GM12864 (cell line): ENCODE data around the gene AMMECR1.

Source experiments
- DNase-seq: peaks from one replicate; pipeline ENCODE4 v3.0.0-alpha.2; 2011; ENCODE audit warnings: low read depth
- H3K4me3 ChIP-seq: 2 replicates; pipeline ENCODE4 v1.5.1; 2011; ENCODE audit warnings: mild to moderate bottlenecking, low read depth, low read length, control low read depth
- CTCF ChIP-seq: IDR thresholded peaks from 2 replicates; pipeline ENCODE4 v1.5.1; 2011; ENCODE audit warnings: low read depth, mild to moderate bottlenecking, moderate library complexity, low read length, control low read depth, inconsistent platforms; ENCODE audit errors: missing control alignments

AMMECR1 gene

GRCh38 chrX:110182865-110183264, 135.0 kb downstream of the AMMECR1 start:
- DNase-seq: no peak
- TF ChIP-seq CTCF: no peak
- H3K4me3 ChIP-seq: no peak overlapping the region

DNA sequence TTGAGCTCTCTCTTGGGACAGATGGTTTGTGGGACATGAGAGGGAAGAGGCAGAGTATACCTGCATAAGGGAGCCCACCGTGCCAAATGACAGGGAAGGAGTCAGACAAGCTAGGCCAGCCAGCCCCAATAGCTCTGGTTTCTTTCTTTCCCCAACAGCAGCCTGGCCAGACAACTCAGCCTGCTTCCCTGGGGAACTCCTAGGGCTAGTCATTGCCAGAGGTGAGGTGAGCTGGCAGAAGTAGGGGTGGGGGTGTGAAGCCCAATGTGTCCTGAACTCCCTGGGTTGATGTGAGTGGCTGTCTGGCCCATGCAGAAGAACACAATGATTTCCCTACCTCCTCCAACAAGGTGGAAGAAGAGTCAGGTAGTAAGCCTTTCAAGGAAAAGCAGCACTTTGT, 135.5 kb downstream of the AMMECR1 start:
- H3K4me3 ChIP-seq: no peak overlapping the region
- no peak for TF ChIP-seq CTCF
- DNase-seq: no peak

DNA sequence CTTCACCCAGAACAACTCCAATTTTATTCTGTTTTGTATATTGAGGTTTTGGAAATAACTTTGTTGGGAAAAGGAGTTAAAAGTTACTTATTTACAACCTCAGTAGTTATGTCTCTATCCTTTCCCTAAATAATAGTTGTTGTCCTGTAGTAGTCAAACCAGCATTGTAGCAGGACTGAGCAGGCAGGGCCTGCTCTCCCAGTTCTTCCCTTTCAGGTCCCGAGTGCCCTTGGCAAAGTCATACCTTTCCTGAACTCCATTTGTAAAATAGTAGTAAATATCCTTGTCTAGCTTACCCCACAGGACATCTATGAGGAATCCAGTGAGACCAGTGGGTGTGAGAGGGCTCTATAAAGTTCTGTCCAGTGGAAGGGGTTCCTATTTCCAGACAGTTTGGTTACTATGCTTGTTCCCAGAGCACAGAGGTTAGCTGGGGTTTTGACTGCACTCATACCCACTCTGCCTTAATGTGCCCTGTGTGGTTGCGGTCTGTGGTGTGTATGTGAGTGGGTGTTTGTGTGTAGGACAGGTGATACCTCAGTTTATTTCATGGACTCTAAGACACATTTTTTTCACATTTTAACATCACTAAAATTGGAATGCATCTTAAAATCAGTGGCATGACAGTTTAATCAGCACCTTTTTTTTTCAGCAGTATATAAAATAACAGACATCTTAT, 136.3 kb downstream of the AMMECR1 start:
- no peak overlapping the region for H3K4me3 ChIP-seq
- DNase-seq: no peak
- TF ChIP-seq CTCF: no peak

- TF ChIP-seq CTCF: no peak
- DNase-seq: no peak
- no peak overlapping the region for H3K4me3 ChIP-seq
Observed at GRCh38 chrX:110180928-110181310, 137.0 kb downstream of the AMMECR1 start.

GRCh38 chrX:110180176-110180927, 137.5 kb downstream of the AMMECR1 start:
- H3K4me3 ChIP-seq: no peak overlapping the region
- DNase-seq: no peak
- no peak for TF ChIP-seq CTCF

DNA sequence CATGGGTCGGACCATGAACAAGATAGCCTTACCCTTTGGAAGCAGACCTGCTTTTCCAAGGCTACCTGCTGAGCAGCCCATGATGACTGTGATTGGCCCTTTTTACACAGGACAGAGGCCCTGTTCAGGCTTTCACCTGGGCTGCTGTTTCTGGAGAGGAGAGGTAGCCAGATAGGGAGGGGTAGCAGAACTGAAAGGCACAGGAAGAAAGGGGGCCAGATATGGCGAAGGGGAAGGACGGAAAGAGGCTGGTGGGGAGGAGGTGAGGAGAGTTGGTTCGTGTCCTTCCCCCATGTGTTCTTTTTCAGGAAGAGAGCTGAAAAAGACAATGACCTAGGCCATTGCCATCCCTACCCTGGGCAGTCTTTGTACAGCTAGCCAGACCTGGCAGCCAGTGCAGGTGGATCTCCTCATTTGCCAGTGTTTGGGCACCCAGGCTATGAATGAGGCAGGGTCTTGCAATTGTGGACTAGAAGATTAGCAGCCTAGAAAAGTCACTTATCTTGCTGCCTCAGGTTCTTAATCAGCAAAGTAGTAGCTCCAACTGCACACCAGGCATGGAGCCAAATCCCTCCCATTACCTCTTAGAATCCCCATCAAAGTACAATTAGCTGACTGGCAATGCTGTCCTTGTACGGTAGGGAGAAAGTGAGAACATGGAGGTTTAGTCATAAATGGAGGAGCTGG, 139.6 kb downstream of the AMMECR1 start:
- DNase-seq: no peak

More for the DNA sequence above, 139.6 kb downstream of the AMMECR1 start:
- no peak overlapping the region for H3K4me3 ChIP-seq
- no peak for TF ChIP-seq CTCF
